Nephron progenitor cell (in vitro differentiated cells): ENCODE results near the gene MDGA2.

Experiments used
- DNase-seq: peaks from one replicate; pipeline ENCODE4 v3.0.0; 2021
- H3K27ac Mint-ChIP-seq: 2 replicates; pipeline ENCODE4 v1.8.0; 2021; ENCODE audit warnings: mild to moderate bottlenecking, moderate library complexity, mixed read lengths
- H3K27me3 Mint-ChIP-seq: 2 replicates; pipeline ENCODE4 v1.8.0; 2021; ENCODE audit warnings: mild to moderate bottlenecking, low read depth, mixed read lengths; ENCODE audit not compliant: poor library complexity
- H3K36me3 Mint-ChIP-seq: 2 replicates; pipeline ENCODE4 v1.8.0; 2021; ENCODE audit warnings: low read depth, mixed read lengths
- H3K4me1 Mint-ChIP-seq: 2 replicates; pipeline ENCODE4 v1.8.0; 2021; ENCODE audit warnings: mixed read lengths
- H3K4me3 Mint-ChIP-seq: 2 replicates; pipeline ENCODE4 v1.8.0; 2021; ENCODE audit warnings: mild to moderate bottlenecking, moderate library complexity, mixed read lengths
- H3K9me3 Mint-ChIP-seq: 2 replicates; pipeline ENCODE4 v1.8.0; 2021; ENCODE audit warnings: mild to moderate bottlenecking, moderate library complexity, mixed read lengths
- TF ChIP-seq, protein P1 (sequence below): fragments of 200-600 bp; sonication (generic); IDR thresholded peaks from 2 replicates; pipeline ENCODE4 v1.5.0; 2021; ENCODE audit warnings: antibody characterized with exemption

The MDGA2 gene

DNA sequence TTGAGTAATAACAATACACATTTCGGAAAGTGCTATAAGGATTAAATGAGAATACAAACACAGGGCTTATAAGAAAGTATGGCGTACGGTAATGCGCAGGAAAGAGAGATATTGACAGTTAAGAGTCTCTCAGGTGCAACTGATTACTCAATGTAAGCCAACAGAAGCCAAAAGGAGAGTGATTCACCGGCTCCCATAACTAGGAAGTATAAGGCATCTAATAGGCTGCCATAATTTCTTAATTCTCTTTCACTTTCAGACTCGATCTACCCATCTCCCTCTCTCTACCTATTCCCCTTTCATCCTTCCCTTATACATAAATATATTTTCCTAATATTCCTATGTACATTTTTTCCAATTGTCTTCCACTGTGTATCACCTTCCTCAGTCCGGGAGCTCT lies 90.0 kb downstream of the MDGA2 start:
- no peak overlapping the region for H3K27ac Mint-ChIP-seq
- TF ChIP-seq, protein P1, sequence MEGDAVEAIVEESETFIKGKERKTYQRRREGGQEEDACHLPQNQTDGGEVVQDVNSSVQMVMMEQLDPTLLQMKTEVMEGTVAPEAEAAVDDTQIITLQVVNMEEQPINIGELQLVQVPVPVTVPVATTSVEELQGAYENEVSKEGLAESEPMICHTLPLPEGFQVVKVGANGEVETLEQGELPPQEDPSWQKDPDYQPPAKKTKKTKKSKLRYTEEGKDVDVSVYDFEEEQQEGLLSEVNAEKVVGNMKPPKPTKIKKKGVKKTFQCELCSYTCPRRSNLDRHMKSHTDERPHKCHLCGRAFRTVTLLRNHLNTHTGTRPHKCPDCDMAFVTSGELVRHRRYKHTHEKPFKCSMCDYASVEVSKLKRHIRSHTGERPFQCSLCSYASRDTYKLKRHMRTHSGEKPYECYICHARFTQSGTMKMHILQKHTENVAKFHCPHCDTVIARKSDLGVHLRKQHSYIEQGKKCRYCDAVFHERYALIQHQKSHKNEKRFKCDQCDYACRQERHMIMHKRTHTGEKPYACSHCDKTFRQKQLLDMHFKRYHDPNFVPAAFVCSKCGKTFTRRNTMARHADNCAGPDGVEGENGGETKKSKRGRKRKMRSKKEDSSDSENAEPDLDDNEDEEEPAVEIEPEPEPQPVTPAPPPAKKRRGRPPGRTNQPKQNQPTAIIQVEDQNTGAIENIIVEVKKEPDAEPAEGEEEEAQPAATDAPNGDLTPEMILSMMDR, result no peak
- H3K9me3 Mint-ChIP-seq, result no peaks in the 10 kb centered on the region
- no peaks in the 10 kb centered on the region for H3K27me3 Mint-ChIP-seq
- DNase-seq, result no peak
- H3K4me1 Mint-ChIP-seq, result no peaks in the 10 kb centered on the region
- no peak overlapping the region for H3K4me3 Mint-ChIP-seq
- H3K36me3 Mint-ChIP-seq, result no peaks in the 10 kb centered on the region

DNA sequence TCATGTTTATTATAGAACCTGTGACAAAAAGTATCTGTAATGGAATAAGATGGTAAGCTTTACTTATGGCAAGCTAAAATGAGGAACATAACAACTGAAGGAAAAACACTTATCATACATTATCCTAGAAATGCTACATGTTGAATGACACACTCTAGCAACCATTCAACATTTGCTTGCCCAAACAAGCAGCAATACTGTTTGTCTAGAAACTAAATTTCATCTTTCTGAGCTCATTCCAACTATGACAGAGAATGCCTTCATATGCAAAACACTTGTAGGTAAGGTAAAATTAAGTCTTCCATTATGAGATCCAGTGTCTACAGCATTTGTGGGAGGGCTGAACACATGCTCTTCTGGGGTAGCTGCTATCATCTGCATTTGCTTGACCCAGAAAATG lies 108.1 kb downstream of the MDGA2 start:
- DNase-seq, result no peak
- Mint-ChIP-seq H3K27ac (no peak overlapping the region), H3K4me1 (peaks cover 6% of the 10 kb centered on the region), H3K36me3 (no peaks in the 10 kb centered on the region), H3K4me3 (no peak overlapping the region), H3K27me3 (peaks cover 3% of the 10 kb centered on the region), H3K9me3 (peaks cover 12% of the 10 kb centered on the region)
- TF ChIP-seq, protein P1, result no peak

DNA sequence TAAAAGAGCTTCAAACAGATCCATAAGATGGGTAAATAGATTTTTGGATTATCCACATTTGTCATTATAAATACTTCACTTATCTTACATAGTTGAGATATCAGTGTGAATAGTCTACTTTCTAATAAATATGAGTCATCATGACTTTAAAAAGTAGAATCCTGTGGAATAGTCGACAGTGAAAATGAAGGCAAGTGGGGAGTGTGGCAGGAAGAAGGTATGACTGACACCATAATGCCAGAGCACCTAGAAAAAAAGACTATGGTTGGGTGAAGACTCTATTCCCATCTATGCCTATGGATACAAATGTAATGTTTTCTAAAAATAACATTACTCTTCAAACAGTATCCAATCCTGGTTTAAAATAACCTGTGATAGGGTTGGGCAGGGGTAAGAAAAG lies 117.5 kb downstream of the MDGA2 start:
- no peak for DNase-seq
- Mint-ChIP-seq H3K4me1 (peaks cover 21% of the 10 kb centered on the region), H3K27ac (no peak overlapping the region), H3K27me3 (no peaks in the 10 kb centered on the region), H3K36me3 (no peaks in the 10 kb centered on the region), H3K9me3 (no peaks in the 10 kb centered on the region), H3K4me3 (no peak overlapping the region)
- TF ChIP-seq, protein P1, result no peak

DNA sequence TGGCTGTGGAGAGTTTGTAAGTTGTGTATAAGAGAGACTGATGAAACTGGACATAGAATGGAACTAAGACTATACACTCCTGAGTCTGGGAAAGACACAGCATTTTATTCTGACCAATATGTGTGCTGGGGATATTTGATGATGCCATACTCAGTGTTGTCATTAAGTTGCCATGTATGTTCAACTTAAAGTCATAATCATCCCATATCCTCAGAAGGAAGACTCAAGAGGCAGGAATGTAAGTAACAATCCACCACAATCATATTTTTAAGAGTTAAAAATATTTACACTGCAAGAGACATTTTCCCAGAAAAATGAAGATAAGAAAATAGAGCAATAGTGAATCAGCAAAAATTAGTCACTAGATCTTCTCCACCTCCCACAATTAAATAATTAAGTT lies 120.1 kb downstream of the MDGA2 start:
- no peak for DNase-seq
- Mint-ChIP-seq H3K9me3 (no peaks in the 10 kb centered on the region), H3K36me3 (no peaks in the 10 kb centered on the region), H3K27ac (no peak overlapping the region), H3K27me3 (no peaks in the 10 kb centered on the region), H3K4me3 (no peak overlapping the region), H3K4me1 (peaks cover 11% of the 10 kb centered on the region)
- TF ChIP-seq, protein P1, result no peak

DNA sequence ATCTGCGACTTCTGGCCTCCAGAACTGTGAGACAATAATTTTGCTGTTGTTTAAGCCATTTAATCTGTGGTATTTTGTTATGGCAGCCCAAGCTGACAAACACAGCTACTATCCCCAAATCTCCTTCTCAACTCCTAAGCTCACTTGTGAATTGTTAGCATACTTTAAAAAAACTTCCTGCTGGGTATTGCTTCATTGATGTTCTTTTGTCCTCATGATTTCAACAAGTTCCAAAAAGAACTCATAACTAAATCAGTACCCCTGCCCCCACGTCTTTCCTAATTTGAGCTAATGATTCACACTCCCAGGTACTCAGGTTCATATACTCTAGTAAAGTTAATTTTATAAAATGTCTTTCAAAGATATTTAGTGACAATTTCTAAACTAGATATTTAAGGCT lies 125.5 kb downstream of the MDGA2 start:
- no peaks in the 10 kb centered on the region for H3K27me3 Mint-ChIP-seq
- H3K4me3 Mint-ChIP-seq, result no peak overlapping the region
- no peak for DNase-seq
- no peak overlapping the region for H3K27ac Mint-ChIP-seq
- no peaks in the 10 kb centered on the region for H3K4me1 Mint-ChIP-seq
- no peaks in the 10 kb centered on the region for H3K9me3 Mint-ChIP-seq
- TF ChIP-seq, protein P1, result no peak
- H3K36me3 Mint-ChIP-seq, result no peaks in the 10 kb centered on the region

DNA sequence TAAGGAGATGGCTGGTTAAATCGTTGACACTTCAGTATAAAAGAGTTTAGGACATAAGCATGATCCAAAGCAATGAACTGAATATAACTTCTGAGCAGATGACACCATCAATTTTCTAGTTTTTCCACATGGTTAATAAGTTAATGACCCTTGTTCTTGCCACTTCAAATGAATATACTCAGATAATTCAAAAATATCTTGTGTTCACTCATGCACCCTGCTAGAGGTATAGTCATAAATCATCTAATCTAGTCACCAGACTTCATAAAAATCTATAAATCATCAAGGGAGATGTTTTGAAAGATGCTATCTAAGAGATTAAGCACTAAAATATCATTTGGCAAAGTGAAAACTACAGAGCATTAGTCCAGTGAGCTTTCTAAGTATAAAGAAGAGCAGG lies 131.9 kb downstream of the MDGA2 start:
- H3K4me1 Mint-ChIP-seq, result peaks cover 12% of the 10 kb centered on the region
- no peaks in the 10 kb centered on the region for H3K9me3 Mint-ChIP-seq
- no peaks in the 10 kb centered on the region for H3K36me3 Mint-ChIP-seq
- H3K4me3 Mint-ChIP-seq, result no peak overlapping the region
- H3K27me3 Mint-ChIP-seq, result peaks cover 4% of the 10 kb centered on the region
- no peak for DNase-seq
- no peak overlapping the region for H3K27ac Mint-ChIP-seq
- TF ChIP-seq, protein P1, result no peak
